Calu3 (cell line): ENCODE results near the gene C1QTNF9B. TPM values are rescaled to one million over a fixed set of nuclear protein-coding genes. Genes with fewer than 3 reads are reported as not detected.
A peak's percentile ranks its signal among the peaks of the same experiment; 100 is the strongest.

Experiments
- BruUV-seq: library from RNA; stranded (reverse); fragments of 400-500 nt; replicated peaks from 2 replicates; lab custom pipeline; 2021; lab: Mats Ljungman, UMichigan
- CTCF ChIA-PET: fragments of 300-600 bp; sonication (Branson Sonifier 250); formaldehyde crosslinking; loops from one replicate; lab custom pipeline; 2022; ENCODE audit warnings: antibody characterized with exemption; lab: Charles Lee
- DNase-seq: peaks from one replicate; pipeline ENCODE4 v3.0.0; 2022
- H3K27ac Mint-ChIP-seq: one replicate; pipeline ENCODE4 v1.8.0; 2022; ENCODE audit warnings: mixed read lengths; ENCODE audit not compliant: unreplicated experiment
- H3K27me3 Mint-ChIP-seq: one replicate; pipeline ENCODE4 v1.8.0; 2022; ENCODE audit warnings: mixed read lengths; ENCODE audit not compliant: unreplicated experiment
- H3K36me3 Mint-ChIP-seq: one replicate; pipeline ENCODE4 v1.8.0; 2022; ENCODE audit warnings: mild to moderate bottlenecking, moderate library complexity, mixed read lengths; ENCODE audit not compliant: insufficient read depth, unreplicated experiment
- H3K4me1 Mint-ChIP-seq: one replicate; pipeline ENCODE4 v1.8.0; 2022; ENCODE audit warnings: mild to moderate bottlenecking, low read depth, mixed read lengths; ENCODE audit not compliant: unreplicated experiment
- H3K4me3 Mint-ChIP-seq: one replicate; pipeline ENCODE4 v1.8.0; 2022; ENCODE audit warnings: mild to moderate bottlenecking, low read depth, moderate library complexity, mixed read lengths; ENCODE audit not compliant: unreplicated experiment
- H3K9me3 Mint-ChIP-seq: one replicate; pipeline ENCODE4 v1.8.0; 2022; ENCODE audit warnings: low read depth, mixed read lengths; ENCODE audit not compliant: unreplicated experiment
- intact Hi-C: fragments of 100-400 bp; cut with micrococcal nuclease; formaldehyde crosslinking; loops from one replicate; pipeline ENCODE4 v1.10.0; 2022; ENCODE audit not compliant: unreplicated experiment
- total RNA-seq: library from RNA; stranded (reverse); gene quantifications from 2 replicates; pipeline ENCODE4 v1.2.3, GENCODE V29; 2022
- TF ChIP-seq, protein P1 (sequence below): fragments of 200-600 bp; IDR thresholded peaks from one replicate; pipeline ENCODE4 v1.8.0; 2022; ENCODE audit warnings: antibody characterized with exemption; ENCODE audit not compliant: unreplicated experiment

Gene C1QTNF9B
- total RNA-seq, 1 experiment from 2014 or later: not detected

DNA sequence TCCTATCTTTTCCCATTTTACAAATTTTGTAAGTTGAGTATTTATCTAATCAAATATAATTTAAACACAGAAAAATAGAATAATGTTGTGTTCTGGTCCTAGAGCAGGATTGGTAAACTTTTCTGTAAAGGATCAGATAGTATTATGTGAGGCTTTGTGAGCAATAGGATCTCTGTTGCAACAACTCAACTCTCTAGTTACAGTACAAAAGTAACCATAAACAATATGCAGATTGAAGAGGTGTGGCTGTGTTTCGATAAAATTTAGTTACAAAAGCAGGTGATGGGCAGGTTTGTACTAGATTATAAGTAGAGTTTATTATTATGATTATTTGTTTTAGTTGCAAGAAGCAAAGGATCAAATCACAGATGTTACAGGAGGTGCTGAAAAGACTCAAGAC lies 15.2 kb upstream of the C1QTNF9B start:
- H3K9me3 Mint-ChIP-seq: peaks cover 2% of the 10 kb centered on the region
- CTCF ChIA-PET: no interaction called here
- TF ChIP-seq, protein P1, sequence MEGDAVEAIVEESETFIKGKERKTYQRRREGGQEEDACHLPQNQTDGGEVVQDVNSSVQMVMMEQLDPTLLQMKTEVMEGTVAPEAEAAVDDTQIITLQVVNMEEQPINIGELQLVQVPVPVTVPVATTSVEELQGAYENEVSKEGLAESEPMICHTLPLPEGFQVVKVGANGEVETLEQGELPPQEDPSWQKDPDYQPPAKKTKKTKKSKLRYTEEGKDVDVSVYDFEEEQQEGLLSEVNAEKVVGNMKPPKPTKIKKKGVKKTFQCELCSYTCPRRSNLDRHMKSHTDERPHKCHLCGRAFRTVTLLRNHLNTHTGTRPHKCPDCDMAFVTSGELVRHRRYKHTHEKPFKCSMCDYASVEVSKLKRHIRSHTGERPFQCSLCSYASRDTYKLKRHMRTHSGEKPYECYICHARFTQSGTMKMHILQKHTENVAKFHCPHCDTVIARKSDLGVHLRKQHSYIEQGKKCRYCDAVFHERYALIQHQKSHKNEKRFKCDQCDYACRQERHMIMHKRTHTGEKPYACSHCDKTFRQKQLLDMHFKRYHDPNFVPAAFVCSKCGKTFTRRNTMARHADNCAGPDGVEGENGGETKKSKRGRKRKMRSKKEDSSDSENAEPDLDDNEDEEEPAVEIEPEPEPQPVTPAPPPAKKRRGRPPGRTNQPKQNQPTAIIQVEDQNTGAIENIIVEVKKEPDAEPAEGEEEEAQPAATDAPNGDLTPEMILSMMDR: no peak

GRCh38 chr13:23909606-23910005 lies 12.3 kb upstream of the C1QTNF9B start:
- H3K4me1 Mint-ChIP-seq: peaks cover 11% of the 10 kb centered on the region
- CTCF ChIA-PET: no interaction called here
- intact Hi-C loops: no loop called here
- H3K27ac Mint-ChIP-seq: no peak overlapping the region
- no peak overlapping the region for H3K4me3 Mint-ChIP-seq
- TF ChIP-seq, protein P1: no peak
- H3K36me3 Mint-ChIP-seq: no peaks in the 10 kb centered on the region
- DNase-seq: no peak
- BruUV-seq: no TSS peak
- H3K27me3 Mint-ChIP-seq: peaks cover under 1% of the 10 kb centered on the region
- no peaks in the 10 kb centered on the region for H3K9me3 Mint-ChIP-seq

More for the DNA sequence above, 15.2 kb upstream of the C1QTNF9B start:
- Mint-ChIP-seq H3K36me3 (no peaks in the 10 kb centered on the region), H3K4me1 (peaks cover 11% of the 10 kb centered on the region), H3K27ac (no peak overlapping the region), H3K4me3 (no peak overlapping the region), H3K27me3 (no peaks in the 10 kb centered on the region)
- intact Hi-C loops: no loop called here
- BruUV-seq: no TSS peak
- DNase-seq: no peak

- Mint-ChIP-seq H3K4me1 (peaks cover 20% of the 10 kb centered on the region), H3K9me3 (no peaks in the 10 kb centered on the region), H3K36me3 (no peaks in the 10 kb centered on the region), H3K27me3 (peaks cover 22% of the 10 kb centered on the region), H3K4me3 (no peak overlapping the region), H3K27ac (no peak overlapping the region)
- DNase-seq: no peak
- CTCF ChIA-PET: no interaction called here
- no TSS peak for BruUV-seq
- intact Hi-C loops: no loop called here
- TF ChIP-seq, protein P1: no peak
These were observed 8.5 kb upstream of the C1QTNF9B start for GRCh38 chr13:23905766-23906165.

DNA sequence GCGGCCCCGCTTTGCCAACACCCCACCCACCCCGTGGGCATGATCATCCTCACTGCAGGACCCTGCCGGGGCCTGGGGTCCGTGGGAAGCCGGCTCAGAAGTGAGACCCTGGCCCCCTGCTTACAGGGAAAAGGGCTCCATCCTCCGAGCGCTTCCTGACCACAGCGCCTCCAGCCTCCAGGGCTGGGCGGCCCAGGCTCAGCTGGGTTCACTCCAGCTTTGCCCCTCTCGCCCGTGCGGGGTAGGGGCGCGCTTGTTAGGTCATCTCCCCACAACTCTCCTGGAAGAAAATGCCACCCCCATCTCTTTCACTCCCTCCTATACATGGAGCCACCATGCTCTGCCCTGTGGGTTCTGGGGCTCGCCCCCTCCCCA lies 6.6 kb upstream of the C1QTNF9B start:
- TF ChIP-seq, protein P1: no peak
- Mint-ChIP-seq H3K27ac (no peak overlapping the region), H3K9me3 (no peaks in the 10 kb centered on the region), H3K4me1 (peaks cover 9% of the 10 kb centered on the region), H3K27me3 (peaks cover 22% of the 10 kb centered on the region), H3K4me3 (peak overlapping the region; percentile 36), H3K36me3 (no peaks in the 10 kb centered on the region)
- CTCF ChIA-PET: no interaction called here
- no peak for DNase-seq
- BruUV-seq: no TSS peak
- intact Hi-C loops: no loop called here
